Hippocampal formation (tissue), 2 donors: ENCODE measurements around the gene NUP62.
A peak's percentile ranks its signal among the peaks of the same experiment; 100 is the strongest.

ENCODE experiments used
- DNase-seq, 2 donors: peaks; one replicate each; lab custom pipeline; 2025; lab: John Stamatoyannopoulos, UW

NUP62 gene

GRCh38 chr19:49866933-49867782 is 62.1 kb downstream of the NUP62 start, which contains the start of gene PNKP:
Gene PNKP (minus strand): TSS chr19:49867576. CDS start chr19:49867204, 372 bp downstream.
- peak; percentile 83 to 94 for DNase-seq

- DNase-seq, result no peak
These were observed 64.4 kb downstream of the NUP62 start for GRCh38 chr19:49864890-49865289.

- no peak for DNase-seq
These were observed 65.4 kb downstream of the NUP62 start for GRCh38 chr19:49863935-49864320.

DNA sequence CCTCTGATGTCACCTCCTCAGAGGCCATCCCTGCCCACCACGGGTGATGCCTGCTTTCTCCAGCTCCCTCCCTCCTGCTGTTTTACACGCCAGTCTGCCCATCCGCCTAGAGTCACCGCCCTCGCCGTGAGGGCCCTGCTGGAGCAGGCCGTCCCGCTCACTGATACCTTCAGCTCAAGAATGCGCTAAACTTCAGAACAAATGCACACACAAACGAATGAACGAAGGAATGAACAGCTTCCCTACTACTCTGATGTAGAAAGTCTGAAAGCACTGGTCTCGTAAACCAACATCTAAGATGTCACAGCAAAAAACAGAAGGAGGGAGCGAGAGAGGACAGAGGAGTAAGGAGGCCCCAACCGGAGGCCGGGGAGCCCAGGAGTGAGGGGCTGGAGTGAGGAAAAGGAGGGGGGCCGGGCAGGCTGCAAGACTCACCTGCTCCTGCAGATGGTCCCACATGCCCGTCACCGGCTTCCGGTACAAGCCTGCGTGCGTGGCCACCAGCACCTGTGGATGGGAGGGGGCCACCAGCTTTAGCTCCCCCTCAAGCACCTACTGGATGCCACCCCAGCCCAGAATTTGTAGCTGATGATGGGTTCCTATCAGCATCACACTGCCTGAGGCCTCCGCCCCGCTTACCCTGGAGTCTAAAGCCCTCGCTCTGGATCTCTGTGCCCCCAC is 65.9 kb downstream of the NUP62 start:
- no peak for DNase-seq

GRCh38 chr19:49862391-49863253 is 66.7 kb downstream of the NUP62 start:
- DNase-seq, result no peak

DNA sequence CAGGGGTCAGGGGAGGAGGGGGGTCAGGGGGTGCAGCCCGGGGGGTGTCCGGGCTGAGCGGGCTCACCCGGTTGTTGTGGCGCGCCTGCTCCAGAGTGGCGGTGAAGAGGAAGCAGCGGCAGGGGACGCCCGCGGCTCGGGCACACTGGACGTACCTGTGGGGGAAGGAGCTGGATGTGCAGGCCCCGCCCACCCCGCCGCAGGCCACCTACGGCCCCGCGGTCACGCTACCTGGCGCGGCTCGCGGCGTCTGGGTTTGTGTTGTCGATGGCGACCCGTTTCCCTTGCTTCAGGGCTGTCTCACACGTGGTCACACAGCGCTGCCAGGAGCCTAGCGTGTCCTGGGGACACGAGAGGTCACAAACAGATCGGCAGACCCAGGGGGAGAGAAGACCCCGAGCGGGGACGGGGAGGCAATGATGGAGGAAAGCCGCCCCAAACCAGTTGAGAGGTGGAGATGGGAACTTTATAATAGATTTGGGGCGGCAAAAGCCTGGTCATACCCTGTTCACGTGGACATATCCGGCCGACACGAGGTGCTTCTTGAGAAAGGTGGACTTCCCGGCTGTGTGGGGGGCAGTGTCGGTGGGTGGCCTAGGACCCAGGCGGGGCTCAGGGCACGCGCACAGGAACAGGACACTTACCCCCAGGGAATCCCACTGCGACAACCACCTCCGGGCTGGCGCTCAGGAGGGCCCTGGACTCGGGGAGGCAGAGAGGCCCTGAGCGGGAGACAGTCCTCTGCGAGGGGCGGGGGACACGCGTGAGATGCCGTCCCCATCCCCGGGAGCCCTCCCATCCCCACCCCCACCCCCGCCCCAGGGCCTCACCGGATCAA is 67.5 kb downstream of the NUP62 start:
- no peak for DNase-seq

DNA sequence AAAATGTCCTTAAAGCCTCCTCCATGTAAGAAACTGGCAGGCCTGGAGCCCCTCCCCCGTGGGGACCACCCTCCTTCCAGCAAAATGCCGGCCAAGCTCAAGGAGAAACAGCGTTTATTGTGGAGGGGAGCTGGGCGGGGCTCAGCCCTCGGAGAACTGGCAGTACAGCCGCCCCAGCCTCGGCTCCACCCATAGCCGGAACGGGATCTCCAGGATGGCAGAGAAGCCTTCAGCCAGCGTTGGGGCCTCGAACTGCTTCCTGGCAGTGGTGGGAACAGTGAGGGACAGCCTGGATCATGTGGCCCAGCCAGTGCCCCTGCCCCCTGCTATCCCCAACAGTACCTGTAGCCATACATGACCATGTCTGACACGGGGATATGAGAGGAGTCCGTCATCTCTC is 68.2 kb downstream of the NUP62 start:
- DNase-seq, result no peak

DNA sequence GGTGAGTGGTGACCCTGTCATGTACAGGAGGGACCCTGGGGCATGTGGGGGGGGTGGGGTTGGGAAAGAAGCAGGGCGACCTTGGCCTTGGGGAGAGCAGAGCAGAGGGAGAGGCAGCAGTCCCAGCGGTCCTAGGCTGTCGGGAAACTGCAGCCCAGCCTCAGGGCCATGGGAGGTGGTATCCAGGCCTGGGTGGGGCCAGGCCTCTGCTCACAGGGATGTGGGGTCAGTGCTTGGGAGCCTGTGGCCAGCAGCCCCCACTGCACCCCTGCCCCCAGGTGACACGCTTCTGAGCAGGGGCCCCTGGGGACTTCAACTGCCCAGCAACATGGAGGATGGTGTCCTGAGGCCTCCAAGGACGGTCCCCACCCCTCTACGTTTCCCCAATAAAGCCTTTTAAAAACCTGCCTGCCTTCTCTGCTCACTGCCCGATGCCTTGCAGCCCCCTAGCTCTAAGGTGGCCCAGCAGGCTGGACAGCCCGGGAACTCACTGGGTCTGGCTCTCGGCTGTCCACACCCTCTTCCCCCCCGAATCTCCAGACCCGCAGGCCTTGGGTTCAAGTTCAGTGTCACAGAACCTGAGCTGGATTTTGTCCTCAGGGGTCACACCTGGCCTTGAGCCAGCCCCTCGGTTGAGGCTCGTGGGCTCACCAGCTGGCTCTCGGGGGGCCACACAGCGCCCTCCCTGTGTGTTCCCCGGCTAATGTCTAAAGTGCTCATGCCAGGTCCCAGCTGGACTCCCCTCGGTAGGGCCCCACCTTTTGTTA is 68.8 kb downstream of the NUP62 start:
- DNase-seq, result no peak

GRCh38 chr19:49859682-49860335 is 69.5 kb downstream of the NUP62 start:
- DNase-seq, result no peak

- no peak for DNase-seq
These were observed 71.0 kb downstream of the NUP62 start for GRCh38 chr19:49858088-49858985.

DNA sequence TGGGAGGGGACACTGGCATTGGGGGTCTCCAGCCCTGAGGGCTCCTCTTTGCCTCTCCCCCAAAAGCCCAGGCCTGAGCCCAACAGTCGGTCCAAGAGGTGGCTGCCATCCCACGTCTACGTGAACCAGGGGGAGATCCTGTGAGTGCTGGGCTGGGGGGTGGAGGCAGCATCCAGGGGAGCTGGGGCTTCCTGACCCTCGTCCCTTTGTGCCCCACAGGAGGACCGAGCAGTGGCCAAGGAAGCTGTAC is 71.5 kb downstream of the NUP62 start:
- no peak for DNase-seq

- no peak for DNase-seq
These were observed 72.1 kb downstream of the NUP62 start for GRCh38 chr19:49857061-49857837.
